GM06990 (cell line): Measurements from ENCODE around the gene OR8J1.

Experiments
- DNase-seq: peaks from one replicate; pipeline ENCODE4 v3.0.0-alpha.2; 2011; ENCODE audit not compliant: insufficient read length; ENCODE audit errors: extremely low read depth
- H3K27me3 ChIP-seq: replicated peaks from 2 replicates; pipeline ENCODE4 v1.6.0; 2011; ENCODE audit warnings: low read length; ENCODE audit not compliant: control insufficient read depth, insufficient read depth
- H3K36me3 ChIP-seq: 2 replicates; pipeline ENCODE4 v1.5.1; 2011; ENCODE audit warnings: low read length; ENCODE audit not compliant: control insufficient read depth, insufficient read depth
- H3K4me3 ChIP-seq: replicated peaks from 2 replicates; pipeline ENCODE4 v1.5.1; 2011; ENCODE audit warnings: low read depth, mild to moderate bottlenecking, control low read depth, low read length
- TF ChIP-seq, protein P1 (sequence below): IDR thresholded peaks from 2 replicates; pipeline ENCODE4 v1.5.1; 2011; ENCODE audit warnings: low read length, control low read depth, mild to moderate bottlenecking, inconsistent platforms; ENCODE audit not compliant: insufficient read depth, poor library complexity, severe bottlenecking

Gene OR8J1

DNA sequence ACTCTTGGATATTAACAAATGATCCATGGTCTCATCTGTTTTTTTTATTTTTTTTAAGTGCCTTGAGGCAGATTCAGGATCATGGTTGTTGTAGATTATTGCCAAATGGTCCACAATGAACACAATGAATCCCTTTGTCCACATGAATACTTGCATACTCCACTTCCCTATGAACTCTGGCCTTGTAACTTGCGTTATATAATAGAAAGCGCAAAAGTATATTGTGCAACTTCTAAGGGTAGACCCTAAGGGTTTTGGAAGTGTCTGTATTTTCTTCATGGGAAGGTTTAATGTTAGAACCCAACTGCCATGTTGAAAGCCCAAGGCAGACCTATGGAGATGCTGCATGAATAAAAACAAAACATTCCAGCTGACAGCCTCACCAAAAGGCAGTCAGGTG lies 50.3 kb downstream of the OR8J1 start:
- H3K27me3 ChIP-seq, result no peaks in the 10 kb centered on the region
- TF ChIP-seq, protein P1, sequence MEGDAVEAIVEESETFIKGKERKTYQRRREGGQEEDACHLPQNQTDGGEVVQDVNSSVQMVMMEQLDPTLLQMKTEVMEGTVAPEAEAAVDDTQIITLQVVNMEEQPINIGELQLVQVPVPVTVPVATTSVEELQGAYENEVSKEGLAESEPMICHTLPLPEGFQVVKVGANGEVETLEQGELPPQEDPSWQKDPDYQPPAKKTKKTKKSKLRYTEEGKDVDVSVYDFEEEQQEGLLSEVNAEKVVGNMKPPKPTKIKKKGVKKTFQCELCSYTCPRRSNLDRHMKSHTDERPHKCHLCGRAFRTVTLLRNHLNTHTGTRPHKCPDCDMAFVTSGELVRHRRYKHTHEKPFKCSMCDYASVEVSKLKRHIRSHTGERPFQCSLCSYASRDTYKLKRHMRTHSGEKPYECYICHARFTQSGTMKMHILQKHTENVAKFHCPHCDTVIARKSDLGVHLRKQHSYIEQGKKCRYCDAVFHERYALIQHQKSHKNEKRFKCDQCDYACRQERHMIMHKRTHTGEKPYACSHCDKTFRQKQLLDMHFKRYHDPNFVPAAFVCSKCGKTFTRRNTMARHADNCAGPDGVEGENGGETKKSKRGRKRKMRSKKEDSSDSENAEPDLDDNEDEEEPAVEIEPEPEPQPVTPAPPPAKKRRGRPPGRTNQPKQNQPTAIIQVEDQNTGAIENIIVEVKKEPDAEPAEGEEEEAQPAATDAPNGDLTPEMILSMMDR, result no peak
- DNase-seq, result no peak
- H3K36me3 ChIP-seq, result no peaks in the 10 kb centered on the region
- no peak overlapping the region for H3K4me3 ChIP-seq

DNA sequence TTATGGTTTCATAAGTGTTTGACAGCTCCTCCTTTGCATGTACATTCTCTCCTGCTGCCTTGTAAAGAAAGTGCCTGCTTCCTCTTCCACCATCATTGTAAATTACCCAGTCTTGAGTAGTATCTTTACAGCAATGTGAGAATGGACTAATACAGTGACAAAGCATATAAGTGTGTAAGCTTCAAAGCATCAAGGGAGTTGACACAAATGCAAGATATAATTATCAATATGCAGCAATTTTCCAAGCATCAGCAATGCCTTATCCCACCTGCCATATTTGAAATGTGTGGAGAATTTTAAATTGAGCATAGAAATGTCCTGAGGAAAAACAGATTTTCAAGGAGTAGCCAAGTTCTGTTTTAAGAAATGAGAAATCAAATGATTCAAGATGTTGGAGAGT lies 56.7 kb downstream of the OR8J1 start:
- H3K4me3 ChIP-seq, result no peak overlapping the region
- TF ChIP-seq, protein P1, result no peak
- no peak for DNase-seq
- H3K36me3 ChIP-seq, result no peaks in the 10 kb centered on the region
- H3K27me3 ChIP-seq, result no peaks in the 10 kb centered on the region
